Measurements from ENCODE around the gene GAN.

Gene GAN

GRCh38 chr16:81293909-81294802 is 20.6 kb upstream of the GAN start:
- in situ Hi-C loops (cut with HindIII; ENCODE audit: low sequenced_read_pairs) = loop anchor here (10.0 kb wide), 1 partner anchor 81 kb away; no protein-coding TSS in a partner anchor

GRCh38 chr16:81296631-81297030 is 18.1 kb upstream of the GAN start:
- in situ Hi-C loops (cut with HindIII; ENCODE audit: low sequenced_read_pairs) = loop anchor here (10.0 kb wide), 1 partner anchor 78 kb away; no protein-coding TSS in a partner anchor

- in situ Hi-C loops (cut with HindIII; ENCODE audit: low sequenced_read_pairs) = no loop called here
Measured at GRCh38 chr16:81307770-81308169, 7.0 kb upstream of the GAN start.

GRCh38 chr16:81310045-81310644 is 4.6 kb upstream of the GAN start:
- in situ Hi-C loops (cut with HindIII; ENCODE audit: low sequenced_read_pairs) = no loop called here

- in situ Hi-C loops (cut with HindIII; ENCODE audit: low sequenced_read_pairs) = no loop called here
Measured at GRCh38 chr16:81311762-81312161, 3.0 kb upstream of the GAN start.

GRCh38 chr16:81313701-81314602 is 810 bp upstream of the GAN start:
- in situ Hi-C loops (cut with HindIII; ENCODE audit: low sequenced_read_pairs) = no loop called here

GRCh38 chr16:81315271-81316175 is 761 bp downstream of the GAN start:
- in situ Hi-C loops (cut with HindIII; ENCODE audit: low sequenced_read_pairs) = no loop called here

- in situ Hi-C loops (cut with HindIII; ENCODE audit: low sequenced_read_pairs) = no loop called here
Measured at GRCh38 chr16:81316176-81316496, 1.4 kb downstream of the GAN start.

- in situ Hi-C loops (cut with HindIII; ENCODE audit: low sequenced_read_pairs) = no loop called here
Measured at GRCh38 chr16:81318711-81319110, 3.9 kb downstream of the GAN start.

- in situ Hi-C loops (cut with HindIII; ENCODE audit: low sequenced_read_pairs) = no loop called here
Measured at GRCh38 chr16:81319221-81319912, 4.6 kb downstream of the GAN start.

- in situ Hi-C loops (cut with HindIII; ENCODE audit: low sequenced_read_pairs) = no loop called here
Measured at GRCh38 chr16:81321039-81321438, 6.3 kb downstream of the GAN start.

GRCh38 chr16:81321536-81321935 is 6.8 kb downstream of the GAN start:
- in situ Hi-C loops (cut with HindIII; ENCODE audit: low sequenced_read_pairs) = no loop called here

- in situ Hi-C loops (cut with HindIII; ENCODE audit: low sequenced_read_pairs) = no loop called here
Measured at GRCh38 chr16:81324808-81325207, 10.0 kb downstream of the GAN start.

- in situ Hi-C loops (cut with HindIII; ENCODE audit: low sequenced_read_pairs) = no loop called here
Measured at GRCh38 chr16:81327011-81327410, 12.2 kb downstream of the GAN start.

GRCh38 chr16:81327447-81328196 is 12.9 kb downstream of the GAN start:
- in situ Hi-C loops (cut with HindIII; ENCODE audit: low sequenced_read_pairs) = no loop called here

- in situ Hi-C loops (cut with HindIII; ENCODE audit: low sequenced_read_pairs) = no loop called here
Measured at GRCh38 chr16:81329947-81330346, 15.2 kb downstream of the GAN start.

GRCh38 chr16:81333356-81333755 is 18.6 kb downstream of the GAN start:
- in situ Hi-C loops (cut with HindIII; ENCODE audit: low sequenced_read_pairs) = no loop called here

GRCh38 chr16:81335669-81336068 is 20.9 kb downstream of the GAN start:
- in situ Hi-C loops (cut with HindIII; ENCODE audit: low sequenced_read_pairs) = no loop called here

GRCh38 chr16:81337097-81337496 is 22.3 kb downstream of the GAN start:
- in situ Hi-C loops (cut with HindIII; ENCODE audit: low sequenced_read_pairs) = no loop called here

Measured in endothelial cell of hepatic sinusoid (primary cell).